HG03432 (cell line): ENCODE data around the gene HOXC12.

Experiments
- ATAC-seq: cut with Tn5 transposase; IDR thresholded peaks from one replicate; pipeline ENCODE4 v1.9.1; 2021; ENCODE audit warnings: mild to moderate bottlenecking, moderate library complexity; ENCODE audit not compliant: unreplicated experiment

Gene HOXC12

DNA sequence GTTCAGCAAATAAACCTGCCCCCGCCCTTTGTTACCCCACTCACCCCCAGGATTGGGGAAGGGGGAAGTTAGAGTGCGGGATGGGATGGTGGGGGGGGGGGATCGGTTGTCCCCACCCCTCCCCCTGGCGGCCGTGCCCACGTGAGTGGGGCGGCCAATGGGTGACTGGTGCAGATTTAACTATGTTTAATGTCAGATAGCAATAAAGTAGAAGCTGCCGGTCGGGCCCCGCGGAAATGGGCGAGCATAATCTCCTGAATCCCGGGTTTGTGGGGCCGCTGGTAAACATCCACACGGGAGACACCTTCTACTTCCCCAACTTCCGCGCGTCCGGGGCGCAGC is at the start of gene HOXC12:
TSS of gene HOXC12 (plus strand) at position 210 of the 342 bp plus-strand sequence. CDS start at position 237, 27 bp downstream.
- ATAC-seq = no peak

- no peak for ATAC-seq
These were observed 47.6 kb upstream of the HOXC12 start for GRCh38 chr12:53907103-53907502.

DNA sequence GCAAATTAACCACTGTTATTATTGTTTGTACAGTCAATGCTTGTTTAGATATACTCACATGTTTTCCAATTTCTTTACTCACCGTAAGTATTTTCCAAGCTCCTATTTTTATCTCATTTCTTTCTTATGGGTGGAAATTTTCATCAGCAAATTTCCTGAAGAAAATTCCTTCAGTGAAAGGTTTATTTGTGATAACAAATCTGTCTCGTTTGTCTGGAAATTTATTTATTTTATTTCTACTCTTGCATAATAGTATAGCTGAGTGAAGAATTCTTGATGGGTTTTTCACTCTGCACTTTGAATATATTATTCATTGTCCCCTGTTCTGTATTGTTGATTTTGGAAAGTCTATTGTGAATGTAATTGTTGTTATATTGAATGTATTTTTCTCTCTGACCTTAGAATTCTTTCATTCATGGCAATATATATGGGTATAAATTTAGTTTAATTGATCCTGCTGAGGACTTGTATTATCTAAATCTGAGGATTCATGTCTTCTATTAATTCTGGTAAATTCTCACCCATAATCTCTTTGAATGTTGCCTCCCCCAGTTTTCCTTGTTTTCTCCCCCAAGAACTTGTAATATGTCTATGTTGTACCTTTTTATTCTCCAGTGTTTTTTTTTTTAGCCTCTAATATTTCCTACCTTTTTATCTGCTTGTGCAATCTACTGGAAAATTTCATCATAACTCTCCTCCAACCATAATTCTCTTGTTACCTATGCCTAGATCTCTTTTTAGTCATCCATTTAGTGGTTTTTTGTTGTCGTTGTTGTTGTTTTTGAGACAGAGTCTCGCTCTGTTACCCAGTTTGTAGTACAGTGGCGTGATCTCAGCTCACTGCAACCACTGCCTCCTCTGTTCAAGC is 37.7 kb upstream of the HOXC12 start:
- no peak for ATAC-seq

DNA sequence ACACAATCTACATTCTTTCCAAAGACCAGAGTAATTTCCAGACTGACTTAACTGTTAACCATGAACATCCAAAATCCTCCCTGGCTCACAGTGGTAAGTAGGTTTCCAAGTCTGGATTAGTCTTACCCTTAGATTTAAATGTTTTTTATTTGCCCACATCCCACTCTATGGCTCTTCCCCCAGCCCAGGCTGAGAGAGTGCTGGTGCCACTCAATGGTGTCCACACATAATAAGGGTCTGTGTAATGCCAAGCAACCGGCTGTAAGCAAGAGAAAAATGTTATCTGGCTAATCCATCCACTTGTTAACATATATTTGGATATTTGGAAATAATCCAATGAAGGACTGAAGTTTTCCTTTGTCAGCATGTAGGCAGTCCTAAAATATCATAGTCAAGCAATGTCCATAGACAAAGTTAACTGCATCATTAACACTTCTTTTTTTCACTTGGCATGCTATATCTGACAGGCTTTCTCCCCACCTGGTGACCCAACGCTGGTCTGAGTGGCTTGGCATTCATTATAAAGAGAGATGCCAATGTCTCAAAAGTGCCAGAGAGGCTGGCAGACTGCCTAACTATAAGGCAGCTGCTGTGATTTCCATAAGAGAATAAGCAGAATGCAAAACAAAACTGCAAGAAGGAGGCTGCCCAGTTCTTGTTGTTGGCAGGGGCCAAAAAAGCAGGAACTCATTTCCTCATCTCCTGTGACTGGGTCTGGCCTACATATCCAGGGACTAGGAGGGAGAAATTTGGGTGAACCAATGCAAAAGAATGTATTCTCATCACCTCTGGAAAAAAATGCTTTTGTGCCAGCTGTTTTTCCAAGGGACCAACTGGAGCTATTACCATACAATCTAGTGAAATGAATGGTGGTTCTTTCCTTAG is 29.9 kb upstream of the HOXC12 start:
- ATAC-seq = no peak

DNA sequence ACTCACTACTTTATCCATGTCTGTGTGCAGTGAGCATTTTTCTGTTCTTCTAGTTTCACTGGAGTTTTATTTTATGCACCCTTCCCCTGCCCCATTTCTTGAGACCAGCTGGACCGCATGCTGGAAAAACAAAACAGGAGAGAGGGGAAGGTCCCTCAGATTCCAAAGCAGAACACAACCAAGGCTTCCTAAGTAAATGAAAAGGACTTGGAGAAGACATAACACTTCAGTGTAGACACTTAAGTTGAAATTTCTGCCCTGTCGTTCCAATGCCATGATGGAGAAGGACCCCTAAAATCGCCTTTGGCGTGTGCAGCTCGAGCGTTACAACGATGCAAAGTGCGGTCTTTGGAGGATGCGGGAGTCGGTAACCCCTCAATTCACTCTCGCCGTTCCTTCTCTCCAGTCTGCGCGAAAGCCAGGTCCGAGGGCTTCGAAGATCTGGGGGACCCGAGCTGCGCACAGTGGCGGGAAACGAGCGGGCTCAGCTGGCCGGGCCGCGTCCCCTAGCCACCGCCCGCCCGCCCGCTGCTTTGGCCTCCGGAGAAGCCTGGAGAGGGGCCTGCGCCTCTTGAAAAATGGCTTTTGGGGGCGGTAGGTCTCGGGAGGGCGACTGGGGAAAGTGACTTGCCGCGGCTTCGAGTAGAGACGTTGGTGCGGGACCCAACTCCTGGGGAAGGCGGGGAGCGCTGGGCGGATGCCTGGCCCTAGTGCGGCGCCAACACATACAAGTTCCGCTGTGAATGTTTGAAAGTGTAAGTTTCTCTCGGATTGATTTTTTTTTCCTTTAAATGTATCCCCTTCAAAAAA is 27.3 kb upstream of the HOXC12 start:
- ATAC-seq = no peak

- no peak for ATAC-seq
These were observed 26.5 kb upstream of the HOXC12 start for GRCh38 chr12:53928054-53928835.

DNA sequence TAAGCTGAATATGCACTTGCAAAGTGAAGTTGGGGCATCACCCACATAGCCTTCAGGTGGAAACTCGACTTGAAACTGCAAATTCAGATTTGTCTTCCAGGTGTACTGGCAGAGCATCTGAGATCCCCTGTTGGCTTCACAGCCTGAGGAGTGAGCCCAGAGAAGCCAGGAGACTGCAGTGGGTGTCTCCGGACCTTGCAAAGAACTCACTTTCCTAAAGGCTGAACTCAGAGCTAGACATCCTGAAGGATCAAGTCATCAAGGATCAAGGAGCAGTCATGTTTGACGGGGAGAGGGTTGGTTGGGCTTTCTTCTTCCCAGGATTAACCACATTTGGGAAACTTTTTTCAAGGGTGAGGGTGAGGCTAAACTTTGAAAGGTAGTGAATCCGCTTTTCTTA is 25.2 kb upstream of the HOXC12 start:
- no peak for ATAC-seq

DNA sequence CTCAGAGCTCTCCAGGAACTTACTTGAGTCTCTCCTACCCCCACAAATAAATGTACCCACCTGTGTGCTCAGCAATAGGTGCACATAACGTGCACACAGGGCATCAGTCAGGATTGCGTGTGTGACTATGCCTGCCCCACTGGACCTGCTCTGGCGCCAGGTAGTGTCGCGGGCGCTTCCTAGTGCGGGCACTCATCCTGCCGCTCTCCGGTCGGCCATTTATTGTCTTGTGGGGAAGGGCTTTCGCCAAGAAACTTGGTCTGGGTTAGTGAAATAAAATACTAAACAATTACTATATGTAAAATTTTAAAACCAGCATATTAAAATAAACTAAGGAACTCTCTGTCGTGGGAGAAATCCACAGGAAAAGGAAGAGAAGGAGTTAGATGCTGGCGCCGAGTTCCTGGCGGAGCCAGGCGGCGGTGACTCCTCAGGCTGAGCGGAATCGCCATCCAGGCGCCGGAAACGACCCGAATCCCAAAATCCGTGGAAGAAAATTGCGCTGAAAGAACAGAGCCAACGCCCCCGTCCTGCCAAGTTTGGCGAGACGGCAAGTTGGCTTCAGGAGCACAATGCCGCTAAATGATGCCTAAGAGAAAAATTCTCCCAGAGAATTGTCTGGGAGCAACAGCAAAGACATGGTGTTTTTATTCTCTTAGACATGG is 24.0 kb upstream of the HOXC12 start:
- no peak for ATAC-seq

- no peak for ATAC-seq
These were observed 22.7 kb upstream of the HOXC12 start for GRCh38 chr12:53931844-53932581.

DNA sequence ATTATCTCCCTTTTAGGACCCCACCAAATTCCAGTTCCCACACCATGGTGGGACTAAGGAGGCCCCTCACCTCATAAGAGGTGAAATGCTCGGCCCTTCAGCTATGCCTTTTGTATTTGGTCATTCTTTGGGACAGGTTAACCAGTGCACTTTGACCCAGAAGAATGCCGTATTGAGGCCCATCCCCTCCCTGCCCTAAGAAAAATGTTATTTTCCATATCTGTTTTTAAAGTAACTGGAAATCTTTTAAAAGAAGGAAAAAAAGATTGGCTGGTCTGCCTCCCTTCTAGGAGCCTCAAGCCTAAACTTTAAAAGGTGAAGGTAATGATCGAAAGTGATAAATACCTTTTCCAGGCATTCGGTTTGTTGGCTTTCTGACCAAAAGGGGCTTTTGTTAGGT is 21.8 kb upstream of the HOXC12 start:
- no peak for ATAC-seq

DNA sequence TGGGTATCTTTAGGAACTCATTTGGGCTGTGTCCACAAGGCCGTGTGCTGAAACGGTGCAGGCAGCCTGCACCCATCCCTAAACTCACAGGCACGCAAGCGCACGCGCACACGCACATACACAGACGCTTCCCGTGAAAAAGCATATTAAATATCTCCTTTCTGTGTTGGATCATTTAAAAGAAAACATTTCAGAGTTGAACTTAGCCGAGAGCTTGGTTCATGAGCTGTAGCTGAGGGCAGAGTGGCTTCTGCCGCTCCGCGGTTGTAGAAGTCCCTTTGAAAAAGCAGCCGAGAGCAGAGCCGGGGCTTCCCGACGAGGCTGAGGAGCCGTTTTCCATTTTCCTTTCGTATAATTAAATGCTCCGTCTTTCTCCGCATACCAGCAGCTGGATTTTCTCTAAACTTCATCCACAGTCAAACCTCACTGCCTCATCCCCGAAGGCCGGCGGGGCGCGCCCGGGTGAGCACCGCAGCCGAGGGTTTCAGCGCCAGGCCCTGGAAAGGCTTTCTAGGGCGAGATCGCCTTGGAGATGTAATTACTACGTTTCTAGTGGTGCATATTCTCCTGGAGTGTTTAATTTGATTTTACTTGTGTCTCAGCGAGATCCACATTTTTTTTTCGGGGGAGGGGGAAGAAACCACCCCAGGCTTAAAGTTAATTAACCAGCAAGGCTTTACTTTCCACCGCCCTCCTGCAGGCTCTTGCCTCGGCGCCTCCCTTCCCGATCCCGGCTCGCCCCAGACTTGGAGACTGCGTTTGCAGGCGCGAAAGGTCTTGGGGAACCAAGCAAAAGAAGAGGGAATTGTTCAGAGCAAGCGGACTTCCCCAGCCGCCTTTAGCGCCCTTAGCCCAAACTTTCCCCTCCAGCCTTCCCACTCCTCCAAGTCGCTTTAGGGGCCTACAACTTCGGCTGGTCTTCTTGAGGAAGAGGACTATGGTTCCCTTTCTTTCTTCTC is 19.0 kb upstream of the HOXC12 start:
- no peak for ATAC-seq

DNA sequence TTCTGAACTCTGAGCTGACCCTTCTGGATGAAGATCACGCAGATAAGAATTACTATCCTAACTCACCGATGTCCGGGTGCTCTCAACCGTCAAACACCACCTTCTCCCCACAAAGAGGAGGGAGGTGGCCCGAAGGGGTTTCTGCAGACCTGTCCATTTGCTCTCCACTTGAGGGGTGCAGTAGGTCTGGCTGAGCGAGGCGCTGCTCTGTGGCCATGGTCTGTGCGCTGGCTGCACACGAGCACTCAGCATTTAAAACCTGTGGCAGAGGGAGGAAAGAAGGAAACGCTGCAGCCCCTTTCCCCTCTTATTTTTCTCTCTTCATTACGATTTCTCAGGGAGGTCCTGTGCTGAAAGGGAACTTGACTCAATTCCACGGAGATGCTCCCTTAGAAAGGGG is 17.6 kb upstream of the HOXC12 start:
- ATAC-seq = no peak

GRCh38 chr12:53937596-53938325 is 16.9 kb upstream of the HOXC12 start:
- no peak for ATAC-seq

DNA sequence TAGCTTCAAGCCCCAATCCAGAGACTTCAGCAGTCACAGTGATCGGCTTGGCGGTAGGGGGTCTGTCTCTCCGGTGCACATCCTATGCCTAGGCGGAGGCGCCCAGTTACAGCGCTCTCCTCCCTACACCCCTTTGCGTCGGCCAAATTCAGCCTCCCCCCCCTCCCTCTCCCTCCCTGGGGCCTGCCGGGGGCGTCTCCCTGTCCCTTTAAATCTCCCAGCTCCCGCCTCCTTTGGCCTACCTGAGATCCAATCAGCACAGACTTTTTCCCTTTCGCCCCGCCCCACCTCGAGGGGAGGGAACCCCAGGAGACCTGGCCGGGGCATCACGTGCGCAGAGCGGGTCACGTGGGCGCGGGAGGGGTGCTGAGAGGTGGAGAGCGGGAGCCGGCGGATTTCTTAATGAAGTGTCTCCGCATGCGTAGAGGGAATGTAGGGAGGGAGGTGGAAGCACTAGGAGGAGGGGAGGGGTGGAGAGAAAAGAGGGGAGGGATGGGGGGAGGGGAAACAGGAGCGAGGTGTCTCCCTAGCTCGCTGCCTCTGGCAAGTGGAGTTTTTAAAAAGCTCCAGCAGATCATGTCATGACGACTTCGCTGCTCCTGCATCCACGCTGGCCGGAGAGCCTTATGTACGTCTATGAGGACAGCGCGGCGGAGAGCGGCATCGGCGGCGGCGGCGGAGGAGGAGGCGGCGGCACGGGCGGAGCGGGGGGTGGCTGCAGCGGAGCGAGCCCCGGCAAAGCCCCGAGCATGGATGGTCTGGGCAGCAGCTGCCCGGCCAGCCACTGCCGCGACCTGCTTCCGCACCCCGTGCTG is 16.2 kb upstream of the HOXC12 start, which contains the start of gene HOXC13:
TSS of gene HOXC13 (plus strand) at position 506 of the 815 bp plus-strand sequence. CDS start at position 582, 76 bp downstream.
- no peak for ATAC-seq

DNA sequence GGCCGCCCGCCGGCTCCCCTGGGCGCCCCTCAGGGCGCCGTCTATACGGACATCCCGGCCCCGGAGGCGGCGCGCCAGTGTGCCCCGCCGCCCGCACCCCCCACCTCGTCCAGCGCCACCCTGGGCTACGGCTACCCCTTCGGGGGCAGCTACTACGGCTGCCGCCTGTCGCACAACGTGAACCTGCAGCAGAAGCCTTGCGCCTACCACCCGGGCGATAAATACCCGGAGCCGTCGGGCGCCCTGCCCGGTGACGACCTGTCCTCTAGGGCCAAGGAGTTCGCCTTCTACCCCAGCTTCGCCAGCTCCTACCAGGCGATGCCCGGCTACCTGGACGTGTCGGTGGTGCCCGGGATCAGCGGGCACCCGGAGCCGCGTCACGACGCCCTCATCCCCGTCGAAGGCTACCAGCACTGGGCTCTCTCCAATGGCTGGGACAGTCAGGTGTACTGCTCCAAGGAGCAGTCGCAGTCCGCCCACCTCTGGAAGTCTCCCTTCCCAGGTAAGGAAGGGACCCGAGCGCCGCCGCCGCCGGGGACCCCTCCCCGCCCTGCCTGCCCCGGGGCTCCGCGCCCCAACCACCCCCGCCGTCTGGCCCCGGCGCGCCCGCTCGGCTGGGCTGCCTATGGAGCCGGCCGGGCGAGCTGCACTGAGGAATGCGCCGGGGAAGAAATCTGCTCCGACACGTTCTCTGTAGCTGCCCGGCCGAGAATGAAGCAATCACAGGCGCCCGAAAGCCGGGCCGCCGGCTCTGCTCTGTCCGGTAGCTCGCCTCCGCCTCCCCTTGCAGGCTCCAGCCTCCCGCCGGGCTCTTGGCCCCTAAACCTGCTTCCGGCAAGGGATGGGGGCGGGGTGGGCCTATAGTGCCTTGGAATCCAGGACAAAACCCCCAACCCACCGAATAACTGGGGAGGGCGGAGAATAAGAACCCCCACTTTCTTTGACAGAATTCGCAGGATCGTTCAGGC is 15.3 kb upstream of the HOXC12 start:
- no peak for ATAC-seq
